Nephron (organoid): ENCODE data around the gene FAH.

Experiments
- H3K27ac Mint-ChIP-seq, 3 experiments: 2 replicates each; pipeline ENCODE4 v1.8.0; 2020; ENCODE audit warnings: mixed read lengths in 3 of 3, mild to moderate bottlenecking in 2 of 3, moderate library complexity in 1 of 3
- H3K27me3 Mint-ChIP-seq: 2 replicates; pipeline ENCODE4 v1.8.0; 2021; ENCODE audit warnings: low read depth, mild to moderate bottlenecking, moderate library complexity, mixed read lengths
- H3K36me3 Mint-ChIP-seq: 2 replicates; pipeline ENCODE4 v1.8.0; 2020; ENCODE audit warnings: low read depth, mixed read lengths
- H3K4me1 Mint-ChIP-seq: 2 replicates; pipeline ENCODE4 v1.8.0; 2020; ENCODE audit warnings: mixed read lengths
- H3K4me3 Mint-ChIP-seq, 3 experiments: 2 replicates each; pipeline ENCODE4 v1.8.0; 2020; ENCODE audit warnings: mild to moderate bottlenecking in 3 of 3, mixed read lengths in 3 of 3, moderate library complexity in 2 of 3
- H3K9me3 Mint-ChIP-seq: 2 replicates; pipeline ENCODE4 v1.8.0; 2020; ENCODE audit warnings: mixed read lengths
- CTCF ChIP-seq, 3 experiments: fragments of 200-600 bp; sonication (generic); IDR thresholded peaks; one replicate each; pipeline ENCODE4 v1.5.0; 2021; ENCODE audit warnings: antibody characterized with exemption in 3 of 3; ENCODE audit not compliant: unreplicated experiment in 3 of 3

FAH gene

GRCh38 chr15:80184554-80184953 lies 31.8 kb downstream of the FAH start:
- Mint-ChIP-seq H3K9me3 (no peaks in the 10 kb centered on the region), H3K27ac (peak overlapping the region in 1 of 3 experiments; percentile 3), H3K4me3 (no peak overlapping the region), H3K4me1 (peaks cover 56% of the 10 kb centered on the region), H3K36me3 (peaks cover 70% of the 10 kb centered on the region), H3K27me3 (no peaks in the 10 kb centered on the region)
- no peak for TF ChIP-seq CTCF (IDR thresholded peaks at IDR 0.05; ENCODE audit: unreplicated experiment in 3 of 3)

GRCh38 chr15:80185152-80185551 lies 32.4 kb downstream of the FAH start:
- TF ChIP-seq CTCF (IDR thresholded peaks at IDR 0.05; ENCODE audit: unreplicated experiment in 3 of 3): no peak
- H3K4me3 Mint-ChIP-seq: no peak overlapping the region
- H3K27me3 Mint-ChIP-seq: no peaks in the 10 kb centered on the region
- H3K9me3 Mint-ChIP-seq: no peaks in the 10 kb centered on the region
- peak overlapping the region in 1 of 3 experiments; percentile 3 for H3K27ac Mint-ChIP-seq
- H3K36me3 Mint-ChIP-seq: peaks cover 67% of the 10 kb centered on the region
- peaks cover 54% of the 10 kb centered on the region for H3K4me1 Mint-ChIP-seq

DNA sequence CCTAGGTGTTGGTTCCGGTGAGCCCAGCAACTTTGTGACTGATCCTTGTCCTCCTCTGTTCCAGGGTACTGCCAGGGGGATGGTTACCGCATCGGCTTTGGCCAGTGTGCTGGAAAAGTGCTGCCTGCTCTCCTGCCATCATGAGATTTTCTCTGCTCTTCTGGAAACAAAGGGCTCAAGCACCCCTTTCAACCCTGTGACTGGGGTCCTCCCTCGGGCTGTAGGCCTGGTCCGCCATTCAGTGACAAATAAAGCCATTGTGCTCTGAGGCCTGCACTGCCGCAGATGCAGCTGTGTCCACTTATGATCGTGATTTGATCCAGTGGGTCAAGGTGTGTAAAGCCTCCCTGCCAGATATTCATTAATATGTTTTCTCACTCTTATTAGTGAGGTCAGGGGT lies 33.3 kb downstream of the FAH start:
- Mint-ChIP-seq H3K36me3 (peaks cover 66% of the 10 kb centered on the region), H3K27ac (no peak overlapping the region), H3K4me1 (peaks cover 59% of the 10 kb centered on the region), H3K27me3 (no peaks in the 10 kb centered on the region), H3K4me3 (no peak overlapping the region), H3K9me3 (no peaks in the 10 kb centered on the region)
- TF ChIP-seq CTCF (IDR thresholded peaks at IDR 0.05; ENCODE audit: unreplicated experiment in 3 of 3): no peak

GRCh38 chr15:80186597-80186996 lies 33.8 kb downstream of the FAH start:
- Mint-ChIP-seq H3K27me3 (no peaks in the 10 kb centered on the region), H3K9me3 (no peaks in the 10 kb centered on the region), H3K4me3 (no peak overlapping the region), H3K27ac (no peak overlapping the region), H3K36me3 (peaks cover 63% of the 10 kb centered on the region), H3K4me1 (peaks cover 59% of the 10 kb centered on the region)
- TF ChIP-seq CTCF (IDR thresholded peaks at IDR 0.05; ENCODE audit: unreplicated experiment in 3 of 3): no peak

- Mint-ChIP-seq H3K36me3 (peaks cover 49% of the 10 kb centered on the region), H3K27me3 (no peaks in the 10 kb centered on the region), H3K4me1 (peaks cover 44% of the 10 kb centered on the region), H3K9me3 (no peaks in the 10 kb centered on the region), H3K4me3 (no peak overlapping the region), H3K27ac (peak overlapping the region in 2 of 3 experiments; percentile 48 to 61)
- no peak for TF ChIP-seq CTCF (IDR thresholded peaks at IDR 0.05; ENCODE audit: unreplicated experiment in 3 of 3)
Observed at GRCh38 chr15:80188251-80188650, 35.5 kb downstream of the FAH start.

DNA sequence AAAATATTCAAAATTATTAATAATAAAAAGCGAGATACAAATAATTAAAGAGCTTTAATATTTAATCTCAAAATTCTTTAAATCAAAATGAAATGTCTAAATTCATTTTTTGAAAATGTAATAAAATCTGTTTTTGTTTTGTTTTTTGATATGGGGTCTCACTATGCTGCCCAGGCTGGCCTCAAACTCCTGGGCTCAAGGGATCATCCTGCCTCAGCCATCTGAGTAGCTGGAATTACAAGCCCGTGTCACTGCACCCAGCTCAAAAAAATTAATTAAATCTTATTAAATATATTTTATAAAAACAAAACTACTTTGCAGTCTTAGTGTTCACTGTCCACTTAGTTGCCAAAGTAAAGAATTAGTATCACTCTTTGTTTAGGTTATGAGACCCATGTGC lies 38.4 kb downstream of the FAH start:
- Mint-ChIP-seq H3K27me3 (no peaks in the 10 kb centered on the region), H3K36me3 (peaks cover 24% of the 10 kb centered on the region), H3K27ac (no peak overlapping the region), H3K9me3 (no peaks in the 10 kb centered on the region), H3K4me1 (peaks cover 22% of the 10 kb centered on the region), H3K4me3 (no peak overlapping the region)
- TF ChIP-seq CTCF (IDR thresholded peaks at IDR 0.05; ENCODE audit: unreplicated experiment in 3 of 3): no peak
